HG03095 (cell line): ENCODE measurements around the gene OMA1.
"Not testable (repeated sequence)": the region's sequence is repeated elsewhere in the genome, so short reads cannot be mapped to it uniquely, and the experiment has no call there.

Source experiments
- ATAC-seq: cut with Tn5 transposase; IDR thresholded peaks from one replicate; pipeline ENCODE4 v1.9.1; 2021; ENCODE audit warnings: moderate library complexity; ENCODE audit not compliant: unreplicated experiment

Gene OMA1

DNA sequence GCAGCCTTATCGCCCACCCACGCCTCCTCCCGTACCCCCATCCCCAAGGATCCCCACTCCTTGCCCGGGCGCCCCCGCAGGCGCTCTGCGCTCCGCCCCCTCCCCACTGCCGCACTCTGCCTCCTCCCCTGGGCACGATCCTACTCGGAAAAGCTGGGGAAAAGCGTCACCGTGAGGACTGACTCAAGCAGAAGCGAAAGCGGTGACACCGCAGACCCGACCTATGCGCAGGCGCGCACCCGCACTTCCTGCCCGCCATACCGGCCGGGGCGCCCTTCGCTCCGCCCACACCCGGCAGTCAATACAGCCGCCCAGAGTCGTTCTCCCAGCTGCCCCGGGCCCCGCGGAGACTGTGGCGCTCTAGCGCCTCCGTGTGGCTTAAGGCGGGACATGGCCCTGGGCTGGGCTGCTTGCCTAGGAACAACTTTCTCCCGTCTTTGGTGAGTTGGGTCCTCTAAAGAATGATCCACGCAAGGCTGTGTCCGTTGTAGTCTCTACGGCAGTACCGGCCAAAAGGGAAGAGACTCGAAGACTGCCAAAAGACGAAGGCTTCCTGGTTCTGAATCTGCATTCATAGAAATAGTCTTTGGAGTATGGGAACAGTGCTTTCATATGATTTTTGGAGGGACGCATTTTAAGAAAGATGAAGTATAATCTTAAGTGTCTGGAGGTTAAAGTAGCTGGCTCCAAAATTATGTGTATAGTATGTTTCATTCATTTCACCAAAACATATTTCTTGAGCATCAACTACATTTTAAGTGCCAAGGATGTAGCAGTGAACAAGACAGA, at the start of gene OMA1:
Gene OMA1 (minus strand): TSS at position 207 of the 789 bp plus-strand sequence. CDS start 7,432 bp downstream, outside the sequence.
- ATAC-seq = peak; percentile 95

DNA sequence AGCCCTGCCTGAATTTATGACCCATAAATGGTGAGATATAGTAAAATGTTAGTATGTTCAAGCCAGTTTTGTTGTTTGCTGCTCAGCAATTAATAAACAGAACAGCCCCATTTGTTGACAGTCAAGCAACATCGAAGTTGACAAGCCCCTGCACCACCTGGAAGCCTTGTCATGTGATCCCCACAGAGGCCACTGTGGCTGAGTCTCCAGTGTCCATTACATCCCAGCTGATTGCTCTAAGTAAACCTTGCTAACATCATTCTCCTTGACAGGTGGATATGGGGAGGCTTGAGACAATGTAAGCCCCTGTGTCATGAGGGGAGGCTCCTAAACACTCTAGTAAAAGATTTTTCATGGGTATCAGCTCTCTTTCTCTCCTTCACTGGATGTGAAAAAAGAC, 48.0 kb upstream of the OMA1 start:
- no peak for ATAC-seq

- no peak for ATAC-seq
These were observed 46.1 kb upstream of the OMA1 start for GRCh38 chr1:58592522-58593134.

DNA sequence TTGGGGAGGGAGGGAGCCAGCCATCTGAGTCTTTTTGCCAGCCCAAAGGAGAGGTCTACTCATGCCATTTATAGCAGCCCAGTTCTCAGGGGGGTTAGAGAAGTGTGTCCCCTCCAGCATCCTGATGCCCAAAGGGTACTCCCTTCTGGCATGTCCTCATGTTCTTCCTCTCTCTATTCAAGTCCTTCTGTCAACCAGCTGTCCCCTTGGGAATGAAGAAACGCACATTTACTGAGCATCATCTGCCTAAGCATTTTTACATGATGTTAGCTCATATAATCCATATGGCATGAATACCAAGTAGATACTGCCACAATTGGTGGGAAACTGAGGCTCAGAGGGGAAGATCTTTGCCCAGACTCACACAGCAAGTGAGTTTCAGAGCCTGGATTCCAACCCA, 45.3 kb upstream of the OMA1 start:
- no peak for ATAC-seq

GRCh38 chr1:58590019-58590418, 43.5 kb upstream of the OMA1 start:
- no peak for ATAC-seq

DNA sequence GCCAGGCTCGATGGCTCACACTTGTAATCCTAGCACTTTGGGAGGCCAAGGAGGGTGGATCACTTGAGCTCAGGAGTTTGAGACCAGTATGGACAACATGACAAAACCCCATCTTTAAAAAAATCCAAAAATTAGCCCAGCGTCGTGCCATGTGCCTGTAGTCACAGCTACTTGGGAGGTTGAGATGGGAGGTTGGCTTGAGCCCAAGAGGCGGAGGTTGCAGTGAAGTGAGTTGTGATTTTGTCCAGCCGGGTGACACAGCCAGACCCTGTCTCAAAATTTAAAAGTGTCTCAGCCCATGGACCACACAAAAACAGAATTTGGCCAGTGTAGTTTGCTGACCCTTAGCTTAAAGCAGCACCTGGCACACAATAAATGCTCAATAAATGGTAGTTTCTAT, 41.9 kb upstream of the OMA1 start:
- ATAC-seq = no peak

DNA sequence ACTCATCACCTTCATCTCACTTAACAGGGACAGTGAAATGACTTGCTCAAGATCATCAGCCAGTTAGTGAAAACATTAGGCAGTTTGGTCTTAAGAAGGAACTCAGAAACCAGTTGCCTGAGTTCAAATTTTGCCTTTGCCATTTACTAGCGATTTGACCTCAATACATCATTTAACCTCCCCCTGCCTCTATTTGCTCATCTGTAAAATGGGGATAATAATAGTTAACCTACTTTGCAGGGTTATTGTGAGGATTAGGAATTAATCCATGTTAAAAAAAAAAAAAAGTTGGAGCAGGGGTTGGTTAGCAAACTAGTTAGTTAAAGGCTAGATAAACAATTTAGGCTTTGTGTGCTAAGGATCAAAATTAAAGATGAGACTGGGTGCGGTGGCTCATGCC, 41.1 kb upstream of the OMA1 start:
- no peak for ATAC-seq

GRCh38 chr1:58586271-58586670, 39.7 kb upstream of the OMA1 start:
- no peak for ATAC-seq

DNA sequence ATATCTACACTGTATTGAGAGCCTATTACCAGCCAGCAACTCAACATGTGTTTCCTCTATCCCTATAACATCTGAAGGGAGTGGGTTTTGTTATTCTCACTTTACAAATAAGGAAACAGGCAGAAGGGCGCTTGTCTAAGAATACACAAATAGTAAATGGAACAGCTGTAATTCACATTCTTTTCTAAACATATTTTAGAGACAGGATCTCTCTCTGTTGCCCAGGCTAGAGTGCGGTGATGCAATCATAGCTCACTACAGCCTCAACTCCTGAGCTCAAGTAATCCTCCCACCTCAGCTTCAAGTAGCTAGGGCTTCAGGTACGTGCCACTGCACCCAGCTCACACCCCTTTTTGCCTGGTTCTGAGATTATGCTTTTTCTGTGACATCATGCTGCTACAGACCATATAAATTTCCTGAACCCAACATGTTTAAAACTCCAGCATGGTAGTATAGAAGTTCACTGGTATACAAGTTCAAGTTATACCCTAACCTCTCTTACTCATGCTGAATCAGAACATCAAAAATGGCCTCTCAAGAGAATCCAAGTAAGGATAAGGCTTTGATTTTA, 39.1 kb upstream of the OMA1 start:
- ATAC-seq = no peak

- ATAC-seq = no peak
These were observed 38.6 kb upstream of the OMA1 start for GRCh38 chr1:58585166-58585565.

GRCh38 chr1:58584082-58584895, 37.8 kb upstream of the OMA1 start:
- ATAC-seq = peak; percentile 64

- no peak for ATAC-seq
These were observed 37.0 kb upstream of the OMA1 start for GRCh38 chr1:58583496-58583895.

DNA sequence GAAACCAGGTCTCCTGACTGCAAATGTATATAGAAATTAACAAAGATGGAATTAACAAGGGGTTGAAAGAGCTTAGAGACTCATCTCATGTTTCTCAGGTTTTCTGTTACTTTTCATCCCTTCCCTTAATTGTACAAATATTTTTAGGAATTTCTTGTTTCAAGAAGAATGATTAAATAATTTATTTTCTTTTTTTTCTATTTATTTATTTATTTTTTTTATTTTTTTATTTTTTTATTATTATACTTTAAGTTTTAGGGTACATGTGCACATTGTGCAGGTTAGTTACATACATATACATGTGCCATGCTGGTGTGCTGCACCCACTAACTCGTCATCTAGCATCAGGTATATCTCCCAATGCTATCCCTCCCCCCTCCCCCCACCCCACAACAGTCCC, 35.6 kb upstream of the OMA1 start:
- not testable (repeated sequence) for ATAC-seq

- no peak for ATAC-seq
These were observed 35.1 kb upstream of the OMA1 start for GRCh38 chr1:58581641-58582040.

- ATAC-seq = no peak
These were observed 33.7 kb upstream of the OMA1 start for GRCh38 chr1:58580186-58580585.

GRCh38 chr1:58577654-58578030, 31.1 kb upstream of the OMA1 start:
- ATAC-seq = no peak

DNA sequence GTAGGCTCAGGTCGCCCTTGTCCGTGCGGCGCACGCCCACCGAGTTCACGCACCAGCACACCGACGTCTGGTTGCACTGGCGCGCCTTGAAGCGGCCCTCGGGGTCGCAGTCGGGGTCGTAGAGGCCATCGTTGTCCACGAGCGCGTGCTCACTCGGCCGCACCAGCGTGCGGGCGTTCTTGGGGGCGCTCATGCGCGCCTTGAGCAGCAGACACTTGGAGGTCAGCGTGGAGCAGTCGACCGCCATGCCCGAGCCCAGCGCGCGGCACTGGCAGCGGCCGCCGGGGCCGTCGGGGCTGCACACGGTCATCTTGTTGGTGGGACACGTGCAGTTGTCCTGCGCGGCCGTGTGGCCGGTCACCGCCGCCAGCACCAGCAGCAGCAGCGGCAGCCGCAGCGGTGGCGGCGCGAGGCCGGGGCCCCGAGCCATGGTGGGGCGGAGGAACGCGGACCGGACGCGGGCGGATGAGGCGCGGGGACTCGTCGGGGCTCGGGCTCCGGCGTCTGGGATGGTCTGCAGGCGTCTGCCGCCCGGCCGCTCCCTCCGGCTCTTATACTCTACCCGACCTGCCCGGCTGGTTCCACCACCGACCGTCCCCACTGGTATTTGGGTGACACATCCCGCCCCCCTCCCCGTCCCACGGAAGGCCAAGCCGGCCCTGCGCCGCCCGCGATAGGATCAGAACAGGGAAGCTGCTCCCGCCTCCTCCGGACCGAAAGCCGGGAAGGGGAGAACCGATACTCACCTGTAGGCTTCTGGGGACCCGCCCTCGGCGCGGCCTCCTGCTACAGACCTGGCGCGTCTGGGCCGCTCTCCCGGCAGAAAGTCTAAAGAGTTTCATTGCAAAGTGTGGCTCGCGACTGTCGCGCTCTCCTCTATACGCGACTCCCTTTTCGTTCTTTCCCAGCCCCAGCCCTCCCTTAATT, 30.5 kb upstream of the OMA1 start, which contains the start of gene TACSTD2:
Gene TACSTD2 (minus strand): TSS at position 526 of the 927 bp plus-strand sequence. CDS start 96 bp downstream, at position 430.
- no peak for ATAC-seq

DNA sequence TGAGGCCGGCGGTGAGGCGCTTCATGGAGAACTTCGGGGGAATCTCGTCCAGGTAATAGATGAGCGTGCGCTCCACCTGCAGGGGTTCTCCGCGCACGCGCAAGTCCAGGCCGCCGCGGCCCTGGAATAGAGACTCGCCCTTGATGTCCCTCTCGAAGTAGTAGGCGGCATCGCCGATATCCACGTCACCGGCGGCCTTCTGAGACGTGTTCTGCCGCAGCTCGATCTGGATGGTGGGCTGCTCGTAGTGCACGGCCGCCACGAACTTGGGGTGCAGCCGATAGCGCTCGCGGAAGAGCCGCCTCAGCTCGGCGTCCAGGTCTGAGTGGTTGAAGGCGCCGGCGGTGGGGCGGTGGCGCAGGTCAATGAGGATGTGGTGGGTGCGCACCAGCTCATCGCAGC, 29.8 kb upstream of the OMA1 start:
- ATAC-seq = no peak

DNA sequence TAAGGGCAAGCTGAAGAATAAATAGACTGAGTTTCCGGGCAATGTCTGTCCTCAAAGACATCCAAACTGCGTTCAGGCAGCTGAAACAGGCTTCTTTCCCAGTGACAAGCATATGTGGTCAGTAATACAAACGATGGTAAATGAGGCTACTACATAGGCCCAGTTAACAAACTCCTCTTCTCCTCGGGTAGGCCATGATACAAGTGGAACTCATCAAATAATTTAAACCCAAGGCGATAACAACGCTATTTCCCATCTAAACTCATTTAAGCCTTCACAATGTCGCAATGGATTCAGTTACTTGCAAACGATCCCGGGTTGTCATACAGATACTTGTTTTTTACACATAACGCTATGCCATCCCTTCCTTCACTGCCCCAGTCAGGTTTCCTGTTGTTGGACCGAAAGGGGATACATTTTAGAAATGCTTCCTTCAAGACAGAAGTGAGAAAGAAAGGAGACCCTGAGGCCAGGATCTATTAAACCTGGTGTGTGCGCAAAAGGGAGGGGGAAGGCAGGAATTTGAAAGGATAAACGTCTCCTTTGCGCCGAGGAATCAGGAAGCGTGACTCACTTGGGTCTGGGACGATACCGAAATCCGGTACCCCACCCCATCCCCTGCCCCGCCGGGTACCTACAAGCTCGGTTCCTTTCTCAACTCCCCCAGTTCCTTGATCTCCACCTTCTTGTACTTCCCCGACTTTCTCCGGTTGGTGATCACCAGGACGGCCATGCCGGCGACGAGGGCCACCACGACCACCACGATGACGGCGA, 29.2 kb upstream of the OMA1 start:
- ATAC-seq = no peak
